MM.1S (cell line): ENCODE data around the gene KRTAP17-1.

Experiments used
- EZH2 ChIP-seq: fragments of 300-600 bp; sonication (generic); optimal IDR thresholded peaks from 2 replicates; pipeline ENCODE3; 2017; ENCODE audit warnings: low read depth, mild to moderate bottlenecking, antibody characterized with exemption, low read length, mixed read lengths
- EZH2phosphoT487 ChIP-seq: fragments of 300-600 bp; sonication (generic); IDR thresholded peaks from 2 replicates; pipeline ENCODE4 v1.6.1; 2018; ENCODE audit warnings: antibody characterized with exemption, low read length
- TF ChIP-seq, protein P1 (sequence below): fragments of 300-600 bp; sonication (generic); IDR thresholded peaks from 2 replicates; pipeline ENCODE4 v1.5.1; 2016; ENCODE audit warnings: antibody characterized with exemption, low read length, mixed read lengths

DNA sequence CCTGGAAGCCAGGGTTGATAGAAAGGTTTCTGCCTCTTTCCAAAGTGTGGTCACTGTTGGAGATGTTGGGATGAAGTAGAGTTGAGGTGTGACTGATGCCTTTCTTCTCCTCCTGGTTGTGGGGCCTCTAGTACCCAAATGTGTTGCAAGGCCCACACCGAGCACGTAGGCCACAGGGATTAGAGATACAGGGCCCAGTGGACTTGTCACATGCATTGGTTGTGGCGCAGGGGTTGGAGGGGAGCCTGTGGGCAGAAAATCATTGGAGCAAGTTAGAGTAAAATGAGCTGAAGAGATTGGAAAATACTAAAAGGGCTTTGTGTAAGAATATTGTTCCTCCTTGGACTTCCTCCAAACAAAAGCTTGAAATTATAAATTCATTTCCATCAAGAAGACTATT is 30.5 kb upstream of the KRTAP17-1 start:
- TF ChIP-seq, protein P1, sequence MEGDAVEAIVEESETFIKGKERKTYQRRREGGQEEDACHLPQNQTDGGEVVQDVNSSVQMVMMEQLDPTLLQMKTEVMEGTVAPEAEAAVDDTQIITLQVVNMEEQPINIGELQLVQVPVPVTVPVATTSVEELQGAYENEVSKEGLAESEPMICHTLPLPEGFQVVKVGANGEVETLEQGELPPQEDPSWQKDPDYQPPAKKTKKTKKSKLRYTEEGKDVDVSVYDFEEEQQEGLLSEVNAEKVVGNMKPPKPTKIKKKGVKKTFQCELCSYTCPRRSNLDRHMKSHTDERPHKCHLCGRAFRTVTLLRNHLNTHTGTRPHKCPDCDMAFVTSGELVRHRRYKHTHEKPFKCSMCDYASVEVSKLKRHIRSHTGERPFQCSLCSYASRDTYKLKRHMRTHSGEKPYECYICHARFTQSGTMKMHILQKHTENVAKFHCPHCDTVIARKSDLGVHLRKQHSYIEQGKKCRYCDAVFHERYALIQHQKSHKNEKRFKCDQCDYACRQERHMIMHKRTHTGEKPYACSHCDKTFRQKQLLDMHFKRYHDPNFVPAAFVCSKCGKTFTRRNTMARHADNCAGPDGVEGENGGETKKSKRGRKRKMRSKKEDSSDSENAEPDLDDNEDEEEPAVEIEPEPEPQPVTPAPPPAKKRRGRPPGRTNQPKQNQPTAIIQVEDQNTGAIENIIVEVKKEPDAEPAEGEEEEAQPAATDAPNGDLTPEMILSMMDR, result no peak
- TF ChIP-seq EZH2 (no peak), EZH2phosphoT487 (no peak)
